ENCODE measurements around the gene C9orf43.
"Not testable (repeated sequence)": the region's sequence is repeated elsewhere in the genome, so short reads cannot be mapped to it uniquely, and the experiment has no call there.

C9orf43 gene

DNA sequence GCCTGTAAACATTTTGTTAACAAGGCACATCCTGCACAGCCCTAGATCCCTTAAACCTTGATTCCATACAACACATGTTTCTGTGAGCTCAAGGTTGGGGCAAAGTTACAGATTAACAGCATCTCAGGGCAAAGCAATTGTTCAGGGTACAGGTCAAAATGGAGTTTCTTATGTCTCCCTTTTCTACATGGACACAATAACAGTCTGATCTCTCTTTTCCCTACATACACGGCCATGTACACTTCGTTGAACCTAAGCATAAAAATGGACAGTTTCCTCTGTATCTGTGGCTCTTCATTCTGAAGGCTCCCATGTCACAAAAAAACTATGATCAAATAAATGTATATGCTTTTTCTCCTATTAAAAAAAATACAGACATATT lies 30.7 kb upstream of the C9orf43 start:
- not testable (repeated sequence) for H3K27ac ChIP-seq (replicated peaks; ENCODE audit: low read length); H2AK5ac ChIP-seq (ENCODE audit: low read depth, low read length)

DNA sequence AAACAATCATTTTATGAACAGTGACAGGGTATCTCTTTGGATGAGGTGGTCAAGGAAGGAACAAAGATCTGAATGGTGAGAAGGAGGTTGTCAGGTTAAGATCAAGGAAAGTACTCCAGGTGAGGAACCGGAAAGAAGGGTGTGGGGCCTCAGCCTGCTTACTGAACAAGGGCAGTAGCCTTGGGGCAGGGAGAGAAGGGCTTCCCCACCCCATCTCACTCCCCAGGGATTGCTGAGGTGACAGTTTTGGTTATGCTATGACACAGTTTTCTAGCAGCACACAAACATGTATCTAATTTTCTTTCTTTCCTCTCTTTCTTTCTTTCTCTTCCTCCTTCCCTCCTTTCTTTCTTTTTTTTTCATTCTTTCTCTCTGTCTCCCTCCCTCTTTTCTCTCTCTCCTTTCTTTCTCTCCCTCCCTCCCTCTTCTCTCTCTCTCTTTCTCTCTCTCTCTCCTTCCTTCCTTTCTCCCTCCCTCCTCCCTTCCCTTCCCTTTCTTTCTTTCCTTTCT lies 29.6 kb upstream of the C9orf43 start:
- peaks cover 0 to 3% (median 0%) of the 10 kb centered on the region in 3 experiments for H3K27me3 ChIP-seq (ENCODE audit: control insufficient read depth in 3 of 3, insufficient read depth in 3 of 3, low read depth in 1 of 3, low read length in 3 of 3)
- no peaks in the 10 kb centered on the region for H3K79me1 ChIP-seq (ENCODE audit: low read depth, low read length)
- no peak overlapping the region for H3K4me2 ChIP-seq (ENCODE audit: insufficient read depth, low read length, poor library complexity, severe bottlenecking)
- no peak overlapping the region for H2BK5ac ChIP-seq (ENCODE audit: low read length)
- H2BK15ac ChIP-seq (ENCODE audit: low read length), result no peak overlapping the region
- H3K9me3 ChIP-seq (replicated peaks in 1 of 2; ENCODE audit: control insufficient read depth in 2 of 2, insufficient read depth in 1 of 2, low read depth in 1 of 2, low read length in 2 of 2), result no peaks in the 10 kb centered on the region
- H3K9ac ChIP-seq (ENCODE audit: low read depth, low read length, poor library complexity), result no peak overlapping the region
- H3K23ac ChIP-seq (ENCODE audit: low read depth, low read length, poor library complexity), result no peak overlapping the region
- H4K91ac ChIP-seq (ENCODE audit: low read depth, low read length, poor library complexity), result no peak overlapping the region
- H3K4me1 ChIP-seq (ENCODE audit: control insufficient read depth in 2 of 2, insufficient read depth in 1 of 2, low read depth in 1 of 2, low read length in 2 of 2), result no peaks in the 10 kb centered on the region
- no CpG with 5 or more reads among the region's 1 CpG for WGBS, 2 donors (ENCODE audit: extremely low coverage in 2 of 2, insufficient read length in 2 of 2, insufficient replicate concordance in 1 of 2)
- no peak overlapping the region for H3K4ac ChIP-seq (ENCODE audit: low read length)
- no peak overlapping the region for H2AK5ac ChIP-seq (ENCODE audit: low read depth, low read length)
- H3K18ac ChIP-seq (ENCODE audit: low read length), result no peak overlapping the region
- H3K4me3 ChIP-seq (ENCODE audit: low read length in 2 of 2), result no peak overlapping the region
- H3K36me3 ChIP-seq (replicated peaks in 1 of 2; ENCODE audit: control insufficient read depth in 2 of 2, insufficient read depth in 2 of 2, low read length in 2 of 2), result peaks cover 0 to 3% of the 10 kb centered on the region in 2 donors
- no peak overlapping the region for H3K27ac ChIP-seq (replicated peaks; ENCODE audit: low read length)
- no peak overlapping the region for H2BK120ac ChIP-seq (ENCODE audit: low read depth, low read length)
- peak overlapping the region; percentile 4 for H2AFZ ChIP-seq (ENCODE audit: low read length)
- H2BK12ac ChIP-seq (ENCODE audit: low read length), result no peak overlapping the region
- peak overlapping the region; percentile 65 for H4K8ac ChIP-seq (ENCODE audit: low read depth, low read length)
- no peak for DNase-seq (ENCODE audit: low spot score)
- H3K14ac ChIP-seq (ENCODE audit: low read length), result no peak overlapping the region

More for the DNA sequence above, 30.7 kb upstream of the C9orf43 start:
- not testable (repeated sequence) for H3K14ac ChIP-seq (ENCODE audit: low read length); H3K9ac ChIP-seq (ENCODE audit: low read depth, low read length, poor library complexity); H2BK12ac ChIP-seq (ENCODE audit: low read length); H2BK120ac ChIP-seq (ENCODE audit: low read depth, low read length); H3K4ac ChIP-seq (ENCODE audit: low read length); H4K91ac ChIP-seq (ENCODE audit: low read depth, low read length, poor library complexity); DNase-seq (ENCODE audit: low spot score); H3K18ac ChIP-seq (ENCODE audit: low read length); H3K4me2 ChIP-seq (ENCODE audit: insufficient read depth, low read length, poor library complexity, severe bottlenecking); H3K4me1 ChIP-seq (ENCODE audit: control insufficient read depth in 2 of 2, insufficient read depth in 1 of 2, low read depth in 1 of 2, low read length in 2 of 2); H3K36me3 ChIP-seq (replicated peaks in 1 of 2; ENCODE audit: control insufficient read depth in 2 of 2, insufficient read depth in 2 of 2, low read length in 2 of 2); H2AFZ ChIP-seq (ENCODE audit: low read length); H3K23ac ChIP-seq (ENCODE audit: low read depth, low read length, poor library complexity); H3K4me3 ChIP-seq (ENCODE audit: low read length in 2 of 2); H4K8ac ChIP-seq (ENCODE audit: low read depth, low read length); H2BK5ac ChIP-seq (ENCODE audit: low read length); H3K9me3 ChIP-seq (replicated peaks in 1 of 2; ENCODE audit: control insufficient read depth in 2 of 2, insufficient read depth in 1 of 2, low read depth in 1 of 2, low read length in 2 of 2); H3K27me3 ChIP-seq (ENCODE audit: control insufficient read depth in 3 of 3, insufficient read depth in 3 of 3, low read depth in 1 of 3, low read length in 3 of 3); H2BK15ac ChIP-seq (ENCODE audit: low read length); H3K79me1 ChIP-seq (ENCODE audit: low read depth, low read length)
- no CpG with 5 or more reads among the region's 2 CpGs for WGBS, 2 donors (ENCODE audit: extremely low coverage in 2 of 2, insufficient read length in 2 of 2, insufficient replicate concordance in 1 of 2)

DNA sequence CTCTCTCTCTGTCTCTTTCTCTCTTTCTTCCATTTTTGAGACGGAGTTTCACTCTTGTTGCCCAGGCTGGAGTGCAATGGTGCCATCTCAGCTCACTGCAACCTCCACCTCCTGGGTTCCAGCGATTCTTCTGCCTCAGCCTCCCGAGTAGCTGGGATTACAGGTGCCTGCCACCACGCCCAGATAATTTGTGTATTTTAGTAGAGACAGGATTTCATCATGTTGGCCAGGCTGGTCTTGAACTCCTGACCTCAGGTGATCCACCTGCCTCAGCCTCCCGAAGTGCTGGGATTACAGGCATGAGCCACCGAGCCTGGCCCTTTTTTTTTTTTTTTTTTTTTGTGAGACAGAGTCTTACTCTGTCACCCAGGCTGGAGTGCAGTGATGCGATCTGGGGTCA lies 29.1 kb upstream of the C9orf43 start:
- not testable (repeated sequence) for H3K4me1 ChIP-seq (ENCODE audit: control insufficient read depth in 2 of 2, insufficient read depth in 1 of 2, low read depth in 1 of 2, low read length in 2 of 2); H3K27ac ChIP-seq (replicated peaks; ENCODE audit: low read length); H2BK5ac ChIP-seq (ENCODE audit: low read length); H3K23ac ChIP-seq (ENCODE audit: low read depth, low read length, poor library complexity); H3K27me3 ChIP-seq (ENCODE audit: control insufficient read depth in 3 of 3, insufficient read depth in 3 of 3, low read depth in 1 of 3, low read length in 3 of 3); H3K14ac ChIP-seq (ENCODE audit: low read length); H3K4ac ChIP-seq (ENCODE audit: low read length); H2BK15ac ChIP-seq (ENCODE audit: low read length); H3K18ac ChIP-seq (ENCODE audit: low read length); H2AFZ ChIP-seq (ENCODE audit: low read length); H3K79me1 ChIP-seq (ENCODE audit: low read depth, low read length); H2BK120ac ChIP-seq (ENCODE audit: low read depth, low read length); H2BK12ac ChIP-seq (ENCODE audit: low read length); H2AK5ac ChIP-seq (ENCODE audit: low read depth, low read length); H3K36me3 ChIP-seq (replicated peaks in 1 of 2; ENCODE audit: control insufficient read depth in 2 of 2, insufficient read depth in 2 of 2, low read length in 2 of 2); H3K9ac ChIP-seq (ENCODE audit: low read depth, low read length, poor library complexity); DNase-seq (ENCODE audit: low spot score); H4K8ac ChIP-seq (ENCODE audit: low read depth, low read length); H4K91ac ChIP-seq (ENCODE audit: low read depth, low read length, poor library complexity); H3K9me3 ChIP-seq (replicated peaks in 1 of 2; ENCODE audit: control insufficient read depth in 2 of 2, insufficient read depth in 1 of 2, low read depth in 1 of 2, low read length in 2 of 2); H3K4me3 ChIP-seq (ENCODE audit: low read length in 2 of 2); H3K4me2 ChIP-seq (ENCODE audit: insufficient read depth, low read length, poor library complexity, severe bottlenecking)
- WGBS, 2 donors (ENCODE audit: extremely low coverage in 2 of 2, insufficient read length in 2 of 2, insufficient replicate concordance in 1 of 2), result no CpG with 5 or more reads among the region's 7 CpGs

DNA sequence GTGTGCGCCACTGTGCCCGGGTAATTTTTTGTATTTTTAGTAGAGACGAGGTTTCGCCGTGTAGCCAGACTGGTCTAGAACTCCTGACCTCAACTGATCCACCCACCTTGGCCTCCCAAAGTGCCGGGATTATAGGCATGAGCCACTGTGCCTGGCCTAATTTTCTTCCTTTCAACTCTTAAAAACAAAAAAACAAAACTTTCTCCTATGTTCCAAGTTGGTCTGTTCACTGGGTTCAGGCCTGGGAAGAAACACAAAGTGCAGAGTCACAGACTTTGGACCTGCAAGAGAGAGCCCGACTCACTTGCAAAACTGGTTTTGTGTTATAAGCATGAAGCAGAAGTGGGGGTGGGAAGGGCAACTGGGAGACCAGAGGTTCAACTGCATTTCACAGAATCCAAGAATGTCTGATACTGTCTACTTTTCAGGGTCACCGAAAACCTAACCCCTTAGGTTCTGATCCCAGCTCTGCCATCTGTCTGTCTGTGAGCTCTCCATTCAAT lies 28.6 kb upstream of the C9orf43 start:
- Histone ChIP-seq H2BK5ac (ENCODE audit: low read length) (no peak overlapping the region), H2BK15ac (ENCODE audit: low read length) (no peak overlapping the region), H4K8ac (ENCODE audit: low read depth, low read length) (no peak overlapping the region), H3K9me3 (replicated peaks in 1 of 2; ENCODE audit: control insufficient read depth in 2 of 2, insufficient read depth in 1 of 2, low read depth in 1 of 2, low read length in 2 of 2) (no peaks in the 10 kb centered on the region), H3K18ac (ENCODE audit: low read length) (no peak overlapping the region), H3K36me3 (replicated peaks in 1 of 2; ENCODE audit: control insufficient read depth in 2 of 2, insufficient read depth in 2 of 2, low read length in 2 of 2) (peaks cover under 1 to 9% of the 10 kb centered on the region in 2 donors), H2BK120ac (ENCODE audit: low read depth, low read length) (no peak overlapping the region), H2AK5ac (ENCODE audit: low read depth, low read length) (no peak overlapping the region), H3K27ac (replicated peaks; ENCODE audit: low read length) (no peak overlapping the region), H3K79me1 (ENCODE audit: low read depth, low read length) (no peaks in the 10 kb centered on the region), H3K4me1 (ENCODE audit: control insufficient read depth in 2 of 2, insufficient read depth in 1 of 2, low read depth in 1 of 2, low read length in 2 of 2) (no peaks in the 10 kb centered on the region), H3K4me3 (ENCODE audit: low read length in 2 of 2) (no peak overlapping the region), H3K9ac (ENCODE audit: low read depth, low read length, poor library complexity) (no peak overlapping the region), H2AFZ (ENCODE audit: low read length) (no peak overlapping the region), H3K27me3 (ENCODE audit: control insufficient read depth in 3 of 3, insufficient read depth in 3 of 3, low read depth in 1 of 3, low read length in 3 of 3) (peaks cover 0 to 3% (median 0%) of the 10 kb centered on the region in 3 experiments), H2BK12ac (ENCODE audit: low read length) (no peak overlapping the region), H3K23ac (ENCODE audit: low read depth, low read length, poor library complexity) (no peak overlapping the region), H4K91ac (ENCODE audit: low read depth, low read length, poor library complexity) (no peak overlapping the region), H3K14ac (ENCODE audit: low read length) (no peak overlapping the region), H3K4me2 (ENCODE audit: insufficient read depth, low read length, poor library complexity, severe bottlenecking) (no peak overlapping the region), H3K4ac (ENCODE audit: low read length) (no peak overlapping the region)
- WGBS, 2 donors (ENCODE audit: extremely low coverage in 2 of 2, insufficient read length in 2 of 2, insufficient replicate concordance in 1 of 2), result no CpG with 5 or more reads among the region's 8 CpGs
- DNase-seq (ENCODE audit: low spot score), result no peak
